Erythroblast (primary cell): ENCODE data around the gene DNAJB11.

ENCODE experiments used
- GATA1 ChIP-seq: IDR thresholded peaks from 2 replicates; pipeline ENCODE4 v1.6.1; 2011; ENCODE audit warnings: low read depth, mild to moderate bottlenecking, control low read depth, low read length, moderate library complexity
- POLR2A ChIP-seq: IDR thresholded peaks from 2 replicates; pipeline ENCODE4 v1.6.1; 2011; ENCODE audit warnings: mild to moderate bottlenecking, low read length

- TF ChIP-seq POLR2A (no peak), GATA1 (no peak)
These were observed 24.1 kb downstream of the DNAJB11 start for GRCh38 chr3:186594591-186595113.
